GM13977 (cell line): Measurements from ENCODE around the gene PUS7L.

Source experiments
- DNase-seq: peaks from one replicate; pipeline ENCODE4 v3.0.0; 2012; ENCODE audit warnings: low spot score
- CTCF ChIP-seq: IDR thresholded peaks from 2 replicates; pipeline ENCODE4 v1.5.1; 2012; ENCODE audit warnings: mild to moderate bottlenecking, control low read depth; ENCODE audit not compliant: insufficient read depth; ENCODE audit errors: extremely low read depth, missing control alignments
- in situ Hi-C: fragments of 300-500 bp; cut with MboI; formaldehyde crosslinking; loops from one replicate; pipeline ENCODE4 v1.12.0; 2022; ENCODE audit warnings: low sequenced_read_pairs, low pct_unique_long_range_greater_than_20kb, mixed read lengths, inconsistent platforms; ENCODE audit not compliant: unreplicated experiment

Gene PUS7L

GRCh38 chr12:43750814-43751213, 7.8 kb downstream of the PUS7L start:
- TF ChIP-seq CTCF: no peak
- in situ Hi-C loops: no loop called here
- no peak for DNase-seq

- TF ChIP-seq CTCF: no peak
- in situ Hi-C loops: no loop called here
- DNase-seq: no peak
These were observed 9.6 kb downstream of the PUS7L start for GRCh38 chr12:43749016-43749415.

- no peak for DNase-seq
- in situ Hi-C loops: no loop called here
- no peak for TF ChIP-seq CTCF
These were observed 13.8 kb downstream of the PUS7L start for GRCh38 chr12:43744826-43745225.

- no peak for DNase-seq
- no peak for TF ChIP-seq CTCF
- in situ Hi-C loops: no loop called here
These were observed 16.5 kb downstream of the PUS7L start for GRCh38 chr12:43742106-43742505.

GRCh38 chr12:43740511-43741100, 18.0 kb downstream of the PUS7L start:
- no peak for TF ChIP-seq CTCF
- DNase-seq: no peak
- in situ Hi-C loops: no loop called here

- no peak for DNase-seq
- in situ Hi-C loops: no loop called here
These were observed 20.9 kb downstream of the PUS7L start for GRCh38 chr12:43737646-43738045.

More at GRCh38 chr12:43737646-43738045, 20.9 kb downstream of the PUS7L start:
- TF ChIP-seq CTCF: no peak
